Uterus (tissue), 2 donors: Measurements from ENCODE around the gene ASCC3.

Experiments
- POLR2A ChIP-seq, 2 donors: fragments of 450-650 bp; IDR thresholded peaks; one replicate each; pipeline ENCODE4 v1.6.1; 2016; ENCODE audit warnings: antibody characterized with exemption in 2 of 2, mild to moderate bottlenecking in 1 of 2, moderate library complexity in 1 of 2
- TF ChIP-seq, protein P1 (sequence below), 4 experiments: fragments of 200-600 bp in 2 of 4; fragments of 450-650 bp in 2 of 4; sonication (generic) in 2 of 4; IDR thresholded peaks; one replicate each; pipeline ENCODE4 v1.5.1; 2016 to 2019; ENCODE audit warnings: antibody characterized with exemption in 4 of 4, mild to moderate bottlenecking in 2 of 4, moderate library complexity in 1 of 4

DNA sequence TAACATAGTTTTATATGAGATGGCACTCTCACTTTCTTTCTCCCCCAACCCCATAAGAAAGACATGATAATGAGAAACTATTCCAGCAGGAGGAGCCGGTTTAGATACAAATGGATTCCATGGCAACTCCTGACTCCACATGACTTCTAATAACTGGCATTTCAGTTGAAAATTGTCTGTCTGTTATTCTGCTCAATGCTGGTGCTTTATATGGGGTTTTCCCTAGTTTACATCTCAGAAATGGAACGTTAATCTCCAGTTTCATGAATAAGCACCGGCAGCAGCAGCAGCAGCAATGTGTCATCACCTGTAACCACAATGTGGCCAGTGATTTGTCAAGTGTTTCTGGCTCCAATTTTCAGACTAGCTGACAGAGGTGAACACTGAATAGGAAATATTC is 408.5 kb downstream of the ASCC3 start:
- TF ChIP-seq, protein P1, sequence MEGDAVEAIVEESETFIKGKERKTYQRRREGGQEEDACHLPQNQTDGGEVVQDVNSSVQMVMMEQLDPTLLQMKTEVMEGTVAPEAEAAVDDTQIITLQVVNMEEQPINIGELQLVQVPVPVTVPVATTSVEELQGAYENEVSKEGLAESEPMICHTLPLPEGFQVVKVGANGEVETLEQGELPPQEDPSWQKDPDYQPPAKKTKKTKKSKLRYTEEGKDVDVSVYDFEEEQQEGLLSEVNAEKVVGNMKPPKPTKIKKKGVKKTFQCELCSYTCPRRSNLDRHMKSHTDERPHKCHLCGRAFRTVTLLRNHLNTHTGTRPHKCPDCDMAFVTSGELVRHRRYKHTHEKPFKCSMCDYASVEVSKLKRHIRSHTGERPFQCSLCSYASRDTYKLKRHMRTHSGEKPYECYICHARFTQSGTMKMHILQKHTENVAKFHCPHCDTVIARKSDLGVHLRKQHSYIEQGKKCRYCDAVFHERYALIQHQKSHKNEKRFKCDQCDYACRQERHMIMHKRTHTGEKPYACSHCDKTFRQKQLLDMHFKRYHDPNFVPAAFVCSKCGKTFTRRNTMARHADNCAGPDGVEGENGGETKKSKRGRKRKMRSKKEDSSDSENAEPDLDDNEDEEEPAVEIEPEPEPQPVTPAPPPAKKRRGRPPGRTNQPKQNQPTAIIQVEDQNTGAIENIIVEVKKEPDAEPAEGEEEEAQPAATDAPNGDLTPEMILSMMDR (IDR thresholded peaks at IDR 0.05): no peak
- no peak for TF ChIP-seq POLR2A (IDR thresholded peaks at IDR 0.05)
